GM18951 (cell line): ENCODE measurements around the gene AKT2.

ENCODE experiments used
- POLR2A ChIP-seq: IDR thresholded peaks from 4 replicates; pipeline ENCODE4 v1.6.1; 2011; ENCODE audit warnings: mild to moderate bottlenecking; ENCODE audit not compliant: insufficient read length, insufficient read depth; ENCODE audit errors: extremely low read depth
- in situ Hi-C: fragments of 300-500 bp; cut with MboI; formaldehyde crosslinking; loops from one replicate; pipeline ENCODE4 v1.12.0; 2022; ENCODE audit warnings: low sequenced_read_pairs, mixed read lengths, inconsistent platforms; ENCODE audit not compliant: unreplicated experiment

The AKT2 gene

DNA sequence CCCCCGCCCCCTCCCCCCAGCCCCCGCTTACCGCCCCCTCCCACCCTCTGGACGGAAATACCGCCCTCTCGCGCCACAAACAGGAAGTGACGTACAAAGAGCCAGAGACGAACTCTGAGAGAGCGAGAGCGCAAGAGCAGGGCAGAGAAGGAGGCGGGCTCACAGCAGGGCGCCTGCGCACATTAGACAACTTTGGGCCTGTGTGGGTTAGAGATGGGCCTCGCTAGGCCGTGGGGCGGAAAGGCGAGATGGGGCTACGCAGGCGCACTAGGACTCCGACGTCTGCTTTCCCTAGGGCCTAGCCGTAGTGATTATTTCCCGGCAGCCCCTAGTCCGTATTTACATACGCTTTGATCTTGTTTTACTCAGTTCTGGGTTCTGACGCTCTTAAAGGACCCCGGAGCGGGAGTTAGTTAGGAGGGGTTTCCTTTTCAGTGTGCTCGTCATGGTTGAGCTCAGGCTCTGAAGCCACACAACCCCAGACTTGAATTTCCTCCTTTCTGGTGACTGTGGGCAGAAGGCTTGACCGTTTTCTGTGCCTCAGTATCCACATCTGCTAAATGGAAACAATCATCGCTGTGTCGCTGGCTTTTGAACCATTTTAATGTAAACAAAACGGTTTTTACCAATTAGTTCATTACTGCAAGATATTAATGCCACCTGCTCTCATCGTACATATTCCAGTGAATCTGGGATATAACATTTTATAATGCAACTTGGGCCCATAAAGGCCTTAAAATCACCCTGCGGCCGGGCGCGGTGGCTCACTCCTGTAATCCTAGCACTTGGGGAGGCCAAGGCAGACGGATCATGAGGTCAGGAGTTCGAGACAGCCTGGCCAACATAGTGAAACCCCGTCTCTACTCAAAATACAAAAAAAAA lies 449 bp upstream of the AKT2 start:
- in situ Hi-C loops, result no loop called here
- TF ChIP-seq POLR2A, result peak; percentile 64

DNA sequence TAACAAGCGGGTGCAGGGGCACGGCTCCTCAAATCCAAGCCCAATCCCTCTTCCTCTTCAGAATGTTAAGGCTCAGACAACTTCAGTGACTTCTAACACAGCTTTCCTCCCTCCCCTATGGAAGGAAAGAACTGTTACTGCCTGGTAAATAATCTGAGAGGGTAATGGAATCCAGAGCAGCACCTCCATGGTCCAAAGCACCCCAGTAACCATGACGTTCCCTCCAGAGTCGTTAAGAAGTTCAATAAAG lies 969 bp downstream of the AKT2 start:
- in situ Hi-C loops, result no loop called here

DNA sequence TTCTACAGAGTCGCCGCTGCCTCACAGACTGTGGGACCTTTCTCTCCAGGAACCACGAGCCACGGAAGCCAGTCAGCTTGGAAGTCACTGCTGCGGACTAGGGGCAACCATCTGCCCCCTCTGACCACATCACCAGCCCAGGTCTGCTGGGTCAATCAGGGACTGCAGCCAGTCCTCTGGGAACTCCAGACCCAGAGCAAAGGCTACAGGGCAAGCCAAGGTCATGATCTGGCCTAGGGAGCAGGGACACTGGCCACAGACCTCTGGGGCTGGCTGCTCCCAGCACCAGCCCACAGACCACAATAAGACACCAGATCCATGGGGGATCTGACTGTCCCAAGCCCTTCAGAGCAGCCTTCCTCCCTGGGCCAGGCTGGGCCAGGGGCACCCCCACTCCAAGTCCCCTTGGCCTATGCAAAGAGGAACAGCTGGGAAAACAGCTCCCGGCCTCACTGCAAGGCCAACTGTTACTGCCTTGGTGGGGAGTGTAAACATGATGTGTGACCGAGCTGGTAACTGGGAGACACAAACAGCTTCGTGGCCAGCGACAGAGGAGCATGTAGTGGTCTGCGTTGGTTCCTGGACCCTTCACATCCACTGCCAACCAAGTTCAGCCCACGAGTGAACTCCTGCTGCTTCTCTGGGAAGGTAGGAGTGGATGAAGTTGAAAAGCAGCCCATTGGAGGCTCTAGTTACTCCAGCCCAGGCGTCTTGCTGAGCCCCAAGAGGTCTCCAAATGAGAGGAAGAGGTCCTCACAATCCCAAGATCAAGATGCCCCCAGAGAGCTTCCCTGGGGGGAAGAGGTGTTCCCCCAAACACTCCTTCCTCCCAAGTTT lies 1.5 kb downstream of the AKT2 start:
- in situ Hi-C loops, result no loop called here

More for the DNA sequence above, 969 bp downstream of the AKT2 start:
- TF ChIP-seq POLR2A, result no peak

DNA sequence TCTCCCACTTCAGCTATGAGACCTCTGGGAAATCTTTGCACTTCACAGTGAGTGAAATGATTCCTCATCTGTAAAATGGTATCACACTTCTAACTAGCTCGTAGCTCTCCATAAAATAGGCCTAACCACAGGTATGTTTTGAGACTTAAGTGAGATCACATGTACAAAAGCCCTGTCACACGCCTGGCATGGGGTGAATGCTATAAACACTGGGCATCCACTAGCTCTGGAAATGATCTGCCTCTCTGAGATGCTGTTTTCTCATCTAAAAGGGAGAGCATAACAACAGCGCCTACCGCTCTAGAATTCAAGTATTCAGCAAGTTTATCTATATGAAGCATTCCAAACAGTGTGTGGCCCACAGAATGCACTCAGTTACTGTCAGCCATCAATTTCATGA lies 2.2 kb downstream of the AKT2 start:
- in situ Hi-C loops, result no loop called here
- no peak for TF ChIP-seq POLR2A

More for the DNA sequence above, 1.5 kb downstream of the AKT2 start:
- peak; percentile 13 for TF ChIP-seq POLR2A

DNA sequence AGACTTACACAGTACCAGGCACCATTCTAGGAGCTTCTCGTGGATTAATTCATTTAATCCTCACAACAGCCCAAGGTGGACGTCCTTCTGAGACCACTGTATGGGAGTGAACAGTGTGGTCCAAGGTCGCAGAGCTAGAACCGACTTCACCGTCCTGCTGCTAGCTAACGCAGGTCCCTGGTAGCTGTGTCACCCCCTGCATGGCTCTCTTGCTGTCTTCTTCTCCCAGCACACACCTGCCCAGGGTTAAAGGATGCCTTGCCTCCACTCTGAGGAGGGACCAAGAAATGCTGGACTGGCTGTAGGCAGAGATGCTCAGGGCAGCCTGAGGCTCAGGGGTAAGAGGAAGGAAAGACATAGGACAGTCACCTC lies 3.0 kb downstream of the AKT2 start:
- TF ChIP-seq POLR2A, result no peak
- in situ Hi-C loops, result no loop called here

DNA sequence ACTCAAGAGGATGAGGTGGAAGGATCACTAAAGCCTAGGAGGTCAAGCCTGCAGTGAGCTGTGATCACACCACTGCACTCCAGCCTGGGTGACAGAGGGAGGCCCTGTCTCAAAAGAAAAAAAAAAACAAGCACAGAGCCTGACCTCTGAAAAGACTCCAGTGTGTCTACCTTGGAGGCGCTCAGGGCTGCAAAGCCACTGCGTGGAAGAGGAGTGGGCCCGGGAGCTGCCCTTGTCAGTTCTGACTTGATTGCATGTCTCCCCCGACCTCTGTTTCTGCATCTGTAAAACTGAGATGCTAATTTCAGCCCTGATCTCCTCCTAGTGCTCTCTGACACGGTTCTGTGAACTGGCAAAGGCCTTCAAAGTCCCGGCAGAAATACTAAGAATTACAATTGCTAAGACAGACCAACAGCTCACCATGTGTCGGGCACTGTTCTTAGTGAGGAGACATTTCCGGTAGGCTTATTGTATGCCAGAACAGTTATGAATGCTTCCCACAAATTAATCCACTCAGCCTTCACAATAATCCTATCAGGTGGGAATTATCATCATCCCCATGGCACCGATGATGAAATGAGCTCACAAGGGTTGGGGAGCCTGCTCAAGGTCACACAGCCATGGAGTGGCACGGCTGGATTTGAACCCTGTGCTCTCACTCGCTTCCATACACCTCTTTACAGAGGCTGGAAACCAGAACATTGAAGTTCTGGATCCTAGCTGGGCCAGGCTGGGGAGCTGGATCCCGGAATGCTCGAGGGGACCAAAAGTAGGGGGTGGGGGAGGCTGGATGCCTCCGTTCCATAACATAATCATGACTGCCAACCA lies 3.5 kb downstream of the AKT2 start:
- TF ChIP-seq POLR2A, result no peak
- in situ Hi-C loops, result no loop called here

DNA sequence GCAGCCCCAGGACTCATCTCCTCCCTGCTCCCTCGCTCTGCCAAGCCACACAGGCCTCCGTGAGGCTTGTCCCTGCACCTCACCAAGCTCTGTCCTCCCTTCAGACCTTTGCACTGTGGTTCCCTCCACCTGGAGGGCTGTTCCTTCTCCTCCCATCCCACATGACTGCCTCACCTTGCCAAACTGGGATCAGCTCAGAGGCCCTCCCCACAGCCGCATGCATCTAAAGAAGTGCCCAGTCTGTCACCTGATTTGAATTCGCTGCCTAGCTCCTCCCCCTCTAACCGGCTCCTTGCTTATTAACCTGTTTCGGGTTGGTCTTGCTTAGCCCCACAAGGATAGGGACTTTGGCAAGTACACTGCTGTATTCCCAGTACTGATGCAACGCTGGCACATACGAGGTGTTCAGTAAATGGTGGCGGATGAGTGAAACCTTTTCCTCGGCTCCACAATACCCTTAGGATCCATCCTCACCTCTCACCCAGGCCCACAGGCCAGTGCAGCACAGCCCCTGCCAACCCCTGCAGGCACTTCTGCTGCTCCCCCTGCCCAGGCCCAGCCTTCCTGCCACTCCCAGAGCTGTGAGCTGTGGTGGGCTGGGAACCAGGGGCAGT lies 4.4 kb downstream of the AKT2 start:
- in situ Hi-C loops, result no loop called here
- no peak for TF ChIP-seq POLR2A

DNA sequence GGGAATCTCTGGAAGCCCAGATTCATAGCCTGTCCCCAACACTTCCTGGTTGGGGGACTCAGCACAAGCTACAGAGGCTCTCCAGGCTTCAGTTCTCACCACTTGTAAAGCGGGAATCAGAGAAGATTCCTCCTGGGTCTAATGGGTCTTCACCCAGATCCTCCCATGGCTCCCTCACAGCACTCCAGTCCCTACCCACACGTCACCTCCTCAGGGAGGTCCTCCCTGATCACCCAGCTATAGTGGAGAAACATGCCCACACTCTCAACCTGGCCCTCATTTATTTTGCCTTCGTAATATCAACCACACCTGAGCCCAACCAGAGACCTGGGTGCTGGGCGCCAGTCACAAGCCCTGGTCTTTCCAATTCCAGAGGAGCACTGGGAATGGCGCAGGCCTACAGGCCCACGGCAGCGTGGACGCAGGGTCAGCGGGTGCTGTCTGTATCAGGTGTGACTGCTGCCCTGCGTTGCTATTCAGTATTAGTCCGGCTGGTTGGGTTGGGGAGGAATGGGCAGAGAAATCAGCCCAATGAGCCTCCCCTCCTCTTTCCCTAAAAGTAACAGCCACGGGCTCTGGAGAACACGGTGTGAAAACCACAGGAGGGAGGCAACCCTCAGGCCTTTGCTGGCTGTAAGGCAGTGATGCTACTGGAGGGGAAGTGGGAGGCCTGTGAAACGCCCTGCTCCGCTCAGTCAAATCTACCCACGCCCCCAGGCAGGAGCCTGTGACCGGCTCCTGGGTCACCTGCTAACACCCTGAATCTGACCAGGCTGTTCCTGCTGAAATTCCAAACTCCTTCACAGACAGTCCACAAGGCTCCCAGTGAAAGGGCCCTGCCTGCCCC lies 5.2 kb downstream of the AKT2 start:
- in situ Hi-C loops, result no loop called here
- no peak for TF ChIP-seq POLR2A

DNA sequence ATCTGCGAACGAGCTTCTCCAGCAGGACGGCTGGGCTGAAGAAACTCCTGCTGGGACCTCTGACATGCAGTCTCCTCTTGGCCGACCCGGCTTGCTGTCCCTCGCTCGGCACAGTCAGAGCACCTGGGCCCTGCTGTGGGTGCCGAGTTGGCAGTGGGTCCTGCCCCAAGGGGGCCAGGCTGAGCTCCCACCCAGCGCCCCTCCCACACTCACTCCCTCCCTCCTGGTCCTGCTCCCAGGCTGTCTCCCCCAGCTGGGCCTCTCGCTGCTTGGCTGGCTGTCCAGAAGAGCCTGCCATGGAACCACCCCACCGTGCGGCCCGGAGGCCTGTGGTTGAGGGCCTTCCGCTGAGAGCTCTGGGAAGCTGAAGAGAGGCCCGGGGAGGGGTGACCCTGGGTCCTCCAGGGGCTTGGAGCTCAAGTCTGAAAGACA lies 6.0 kb downstream of the AKT2 start:
- TF ChIP-seq POLR2A, result no peak
- in situ Hi-C loops, result no loop called here

DNA sequence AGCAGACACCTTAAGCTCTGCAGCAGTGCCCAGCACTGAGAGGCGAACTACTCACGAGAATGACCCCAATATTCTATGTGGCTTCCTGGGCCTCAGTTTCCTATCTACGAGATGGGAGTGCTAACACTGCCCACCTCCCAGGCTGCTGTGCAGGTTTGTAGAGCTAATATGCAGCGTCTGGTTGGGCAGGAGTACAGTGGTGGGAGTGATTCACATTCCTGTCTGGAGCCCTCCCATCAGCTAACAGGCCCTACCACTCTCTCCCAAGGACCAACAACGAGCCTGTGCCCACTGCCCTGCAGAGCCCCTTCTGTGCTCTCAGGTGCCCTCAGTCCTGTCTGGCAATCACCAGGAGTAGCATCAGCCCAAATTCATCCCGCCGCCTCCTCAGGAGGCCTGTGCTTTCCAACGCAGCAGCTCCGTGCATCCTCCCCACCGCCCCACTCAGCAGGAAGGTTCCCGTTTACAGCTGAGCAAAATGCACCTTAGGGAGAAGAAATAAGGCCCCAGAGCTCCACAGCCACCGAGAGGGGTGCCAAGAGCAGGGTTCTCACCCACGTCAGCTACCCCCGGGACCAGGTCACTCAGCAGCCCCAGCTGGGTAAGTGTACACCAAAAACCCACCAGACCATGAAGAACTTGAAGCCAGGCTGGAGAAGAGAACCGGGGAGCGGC lies 6.6 kb downstream of the AKT2 start:
- TF ChIP-seq POLR2A, result no peak
- in situ Hi-C loops, result no loop called here

DNA sequence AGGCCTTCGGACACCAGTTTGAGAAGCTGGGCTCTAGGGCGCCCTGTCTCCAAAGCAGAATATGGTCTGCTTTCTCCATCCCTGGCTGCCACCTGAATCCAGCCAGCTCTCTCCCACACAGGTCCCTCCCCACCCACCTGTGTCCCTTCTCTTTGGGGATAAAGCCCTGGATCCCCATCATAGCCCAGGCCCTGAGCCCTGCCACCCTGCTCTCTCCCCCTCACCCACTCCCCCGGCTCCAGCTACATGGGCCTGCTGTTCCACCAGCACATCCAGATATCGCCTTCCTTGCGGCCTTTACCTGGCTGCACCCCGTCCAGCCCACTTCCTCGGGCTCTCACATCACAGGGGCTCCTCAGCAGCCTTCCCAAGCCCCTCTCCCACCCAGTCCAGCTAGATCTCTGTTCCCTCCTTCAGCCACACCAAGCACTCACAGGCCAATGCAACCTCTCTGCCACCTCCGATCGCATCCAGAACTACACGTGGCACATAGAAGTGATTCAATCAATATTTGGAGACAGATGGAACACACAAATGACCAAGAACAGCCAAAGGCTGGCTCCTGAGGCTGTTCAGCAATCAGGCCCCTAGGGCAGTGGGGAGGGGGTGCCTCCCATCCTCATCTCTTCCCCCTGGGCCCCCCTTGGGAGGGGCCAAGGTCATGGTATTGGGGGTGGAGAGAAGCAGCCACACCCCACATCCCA lies 7.6 kb downstream of the AKT2 start:
- in situ Hi-C loops, result no loop called here
- no peak for TF ChIP-seq POLR2A
